Measurements from ENCODE around the gene SYNE1.

- TF ChIP-seq MAX (IDR thresholded peaks at IDR 0.05) (no peak), POLR2A (IDR thresholded peaks at IDR 0.05; ENCODE audit: low read length) (no peak), CTCF (IDR thresholded peaks at IDR 0.05) (no peak), MAFK (IDR thresholded peaks at IDR 0.05; ENCODE audit: partially characterized antibody) (no peak), PBX3 (IDR thresholded peaks at IDR 0.05) (no peak)
These were observed 37.1 kb downstream of the SYNE1 start for GRCh38 chr6:152600022-152600421.

Measured in A549 (cell line).